Parathyroid adenoma (tissue), 2 donors: ENCODE measurements around the gene FBXO42.

Source experiments
- H2AFZ ChIP-seq: fragments of 300-600 bp; sonication (generic); one replicate; pipeline ENCODE4 v1.7.0; 2017; ENCODE audit warnings: antibody characterized with exemption, mild to moderate bottlenecking
- H3K27ac ChIP-seq: fragments of 300-600 bp; sonication (generic); one replicate; pipeline ENCODE4 v1.7.0; 2017
- H3K27me3 ChIP-seq: fragments of 300-600 bp; sonication (generic); one replicate; pipeline ENCODE4 v1.7.0; 2017; ENCODE audit warnings: low read length; ENCODE audit not compliant: control insufficient read depth, insufficient read depth
- H3K36me3 ChIP-seq: fragments of 300-600 bp; sonication (generic); one replicate; pipeline ENCODE4 v1.7.0; 2017; ENCODE audit warnings: low read length; ENCODE audit not compliant: control insufficient read depth, insufficient read depth
- H3K4me1 ChIP-seq: fragments of 300-600 bp; sonication (generic); one replicate; pipeline ENCODE4 v1.7.0; 2017; ENCODE audit warnings: control low read depth
- H3K4me2 ChIP-seq: fragments of 300-600 bp; sonication (generic); one replicate; pipeline ENCODE4 v1.7.0; 2017; ENCODE audit warnings: low read length
- H3K4me3 ChIP-seq: fragments of 300-600 bp; sonication (generic); one replicate; pipeline ENCODE4 v1.7.0; 2017; ENCODE audit warnings: low read depth, low read length
- H3K79me2 ChIP-seq: fragments of 300-600 bp; sonication (generic); one replicate; pipeline ENCODE4 v1.7.0; 2017; ENCODE audit warnings: control low read depth
- H3K9ac ChIP-seq: fragments of 300-600 bp; sonication (generic); one replicate; pipeline ENCODE4 v1.7.0; 2017; ENCODE audit warnings: mild to moderate bottlenecking
- H3K9me3 ChIP-seq: fragments of 300-600 bp; sonication (generic); one replicate; pipeline ENCODE4 v1.7.0; 2017; ENCODE audit warnings: low read length; ENCODE audit not compliant: control insufficient read depth
- CTCF ChIP-seq: fragments of 300-600 bp; sonication (generic); IDR thresholded peaks from one replicate; pipeline ENCODE4 v1.7.0; 2017; ENCODE audit warnings: antibody characterized with exemption, mild to moderate bottlenecking
- donor health status: primary hyperparathyroidism.

The FBXO42 gene

DNA sequence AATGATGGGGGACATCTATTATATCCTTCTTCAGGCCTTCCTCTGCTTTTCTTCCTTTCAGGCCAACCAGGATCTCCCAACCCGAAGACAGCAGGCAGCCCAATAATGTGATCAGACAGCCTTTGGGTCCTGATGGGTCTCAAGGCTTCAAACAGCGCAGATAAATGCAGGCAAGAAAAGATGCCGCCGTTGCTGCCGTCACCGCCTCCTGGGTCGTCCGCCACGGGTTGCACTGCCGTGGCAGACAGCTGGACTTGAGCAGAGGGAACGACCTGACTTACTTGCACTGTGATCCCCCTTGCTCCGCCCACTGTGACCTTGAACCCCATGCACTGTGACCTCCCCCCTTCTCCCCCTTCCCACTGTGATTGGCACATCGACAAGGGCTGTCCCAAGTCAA, 42.7 kb upstream of the FBXO42 start:
- H3K4me1 ChIP-seq, result peaks cover 12% of the 10 kb centered on the region
- H3K9ac ChIP-seq, result no peak overlapping the region
- no peak overlapping the region for H3K4me3 ChIP-seq
- H3K4me2 ChIP-seq, result no peak overlapping the region
- no peak for TF ChIP-seq CTCF
- peaks cover 17% of the 10 kb centered on the region for H3K79me2 ChIP-seq
- no peaks in the 10 kb centered on the region for H3K36me3 ChIP-seq
- H3K27me3 ChIP-seq, result no peaks in the 10 kb centered on the region
- no peak overlapping the region for H2AFZ ChIP-seq
- H3K9me3 ChIP-seq, result no peaks in the 10 kb centered on the region
- no peak overlapping the region for H3K27ac ChIP-seq

- peaks cover 12% of the 10 kb centered on the region for H3K4me1 ChIP-seq
These were observed 41.6 kb upstream of the FBXO42 start for GRCh38 chr1:16393570-16394521.

DNA sequence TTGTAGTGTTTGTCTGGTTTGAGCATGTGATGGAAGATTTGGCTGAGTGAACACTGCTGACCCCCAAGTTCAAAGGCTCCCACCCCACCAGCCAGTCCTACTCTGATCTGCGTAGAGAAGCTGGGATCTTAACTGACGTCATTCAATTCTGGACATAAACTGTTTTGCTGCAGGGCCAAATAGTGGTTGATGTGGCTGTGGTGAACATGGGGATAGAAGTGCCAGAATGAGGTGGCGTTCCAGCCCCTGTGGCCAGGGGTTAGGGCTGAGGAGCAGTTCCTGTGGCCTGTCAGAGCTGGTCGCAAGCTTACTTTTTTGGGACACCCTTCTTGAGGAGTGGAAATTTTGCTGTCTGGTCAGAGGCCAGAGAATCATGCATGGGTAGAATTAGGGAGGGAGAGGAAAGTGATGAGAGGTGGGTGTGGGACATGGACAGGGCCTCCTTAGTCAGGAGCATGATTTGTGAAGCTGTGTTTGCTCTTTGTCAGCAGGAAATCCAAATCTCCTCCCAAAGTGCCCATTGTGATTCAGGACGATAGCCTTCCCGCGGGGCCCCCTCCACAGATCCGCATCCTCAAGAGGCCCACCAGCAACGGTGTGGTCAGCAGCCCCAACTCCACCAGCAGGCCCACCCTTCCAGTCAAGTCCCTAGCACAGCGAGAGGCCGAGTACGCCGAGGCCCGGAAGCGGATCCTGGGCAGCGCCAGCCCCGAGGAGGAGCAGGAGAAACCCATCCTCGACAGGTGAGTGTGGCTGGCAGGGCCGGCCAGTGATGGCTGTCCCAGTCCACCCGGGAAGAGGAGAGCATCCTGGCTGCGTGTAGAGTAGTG, 40.7 kb upstream of the FBXO42 start:
- no peak for TF ChIP-seq CTCF
- peak overlapping the region; percentile 4 for H3K4me2 ChIP-seq
- no peaks in the 10 kb centered on the region for H3K36me3 ChIP-seq
- no peak overlapping the region for H3K4me3 ChIP-seq
- peaks cover 21% of the 10 kb centered on the region for H3K79me2 ChIP-seq
- no peak overlapping the region for H3K27ac ChIP-seq
- H3K27me3 ChIP-seq, result no peaks in the 10 kb centered on the region
- H3K9me3 ChIP-seq, result no peaks in the 10 kb centered on the region
- H3K4me1 ChIP-seq, result peaks cover 12% of the 10 kb centered on the region
- H2AFZ ChIP-seq, result no peak overlapping the region
- no peak overlapping the region for H3K9ac ChIP-seq

More at GRCh38 chr1:16393570-16394521, 41.6 kb upstream of the FBXO42 start:
- Histone ChIP-seq H3K27ac (no peak overlapping the region), H3K4me3 (no peak overlapping the region), H2AFZ (no peak overlapping the region), H3K36me3 (no peaks in the 10 kb centered on the region), H3K4me2 (no peak overlapping the region), H3K9me3 (no peaks in the 10 kb centered on the region), H3K27me3 (no peaks in the 10 kb centered on the region), H3K9ac (no peak overlapping the region), H3K79me2 (peaks cover 21% of the 10 kb centered on the region)
- TF ChIP-seq CTCF, result no peak

- TF ChIP-seq CTCF, result no peak
- peaks cover 24% of the 10 kb centered on the region for H3K79me2 ChIP-seq
- no peak overlapping the region for H3K4me3 ChIP-seq
- peaks cover 14% of the 10 kb centered on the region for H3K4me1 ChIP-seq
- no peak overlapping the region for H3K9ac ChIP-seq
- no peaks in the 10 kb centered on the region for H3K36me3 ChIP-seq
- H3K9me3 ChIP-seq, result no peaks in the 10 kb centered on the region
- H3K4me2 ChIP-seq, result no peak overlapping the region
- H2AFZ ChIP-seq, result no peak overlapping the region
- peak overlapping the region; percentile 24 for H3K27ac ChIP-seq
- H3K27me3 ChIP-seq, result no peaks in the 10 kb centered on the region
These were observed 39.1 kb upstream of the FBXO42 start for GRCh38 chr1:16391411-16391810.
